ENCODE data around the gene GPATCH1. TPM values are rescaled to one million over a fixed set of nuclear protein-coding genes. Genes with fewer than 3 reads are reported as not detected.

GPATCH1 gene
- total RNA-seq, 1 donor from 2014 or later = 12.2 TPM

DNA sequence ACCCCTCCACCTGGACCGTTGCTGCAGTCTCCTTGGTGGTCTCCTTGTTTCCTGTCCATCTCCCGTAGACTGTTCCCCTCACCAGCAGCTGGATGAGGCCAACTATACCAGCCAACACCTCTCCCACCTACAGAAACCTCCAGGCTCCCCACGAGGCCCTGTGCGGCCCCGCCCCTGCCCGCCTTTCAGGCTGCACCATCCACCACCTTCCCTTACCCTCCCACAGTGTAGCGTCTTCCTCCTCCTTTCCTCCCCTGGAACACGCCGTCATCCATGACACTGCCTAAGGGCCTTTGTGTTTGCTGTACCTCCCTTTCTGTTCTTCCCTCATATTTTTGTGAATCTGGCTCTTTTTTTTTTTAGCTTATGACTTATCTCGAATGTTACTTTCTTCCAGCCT, 27.2 kb downstream of the GPATCH1 start:
- Mint-ChIP-seq H3K27me3 (no peaks in the 10 kb centered on the region), H3K27ac (no peak overlapping the region), H3K4me1 (ENCODE audit: unreplicated experiment) (no peaks in the 10 kb centered on the region), H3K4me3 (no peak overlapping the region), H3K9me3 (no peaks in the 10 kb centered on the region), H3K36me3 (no peaks in the 10 kb centered on the region)
- no peak for TF ChIP-seq CTCF (conservative IDR thresholded peaks at IDR 0.05)
- no peak for DNase-seq (ENCODE audit: extremely low spot score, unreplicated experiment)

- no peak overlapping the region for H3K27ac Mint-ChIP-seq
- peaks cover 7% of the 10 kb centered on the region for H3K36me3 Mint-ChIP-seq
- TF ChIP-seq CTCF (conservative IDR thresholded peaks at IDR 0.05) = no peak
- H3K4me3 Mint-ChIP-seq = no peak overlapping the region
- no peaks in the 10 kb centered on the region for H3K27me3 Mint-ChIP-seq
- no peak for DNase-seq (ENCODE audit: extremely low spot score, unreplicated experiment)
- no peaks in the 10 kb centered on the region for H3K4me1 Mint-ChIP-seq (ENCODE audit: unreplicated experiment)
- no peaks in the 10 kb centered on the region for H3K9me3 Mint-ChIP-seq
These were observed 29.3 kb downstream of the GPATCH1 start for GRCh38 chr19:33110137-33110910.

- H3K36me3 Mint-ChIP-seq = peaks cover 7% of the 10 kb centered on the region
- H3K27me3 Mint-ChIP-seq = no peaks in the 10 kb centered on the region
These were observed 30.6 kb downstream of the GPATCH1 start for GRCh38 chr19:33111587-33111986.

GRCh38 chr19:33114312-33114711, 33.3 kb downstream of the GPATCH1 start:
- no peak for TF ChIP-seq CTCF (conservative IDR thresholded peaks at IDR 0.05)
- Mint-ChIP-seq H3K36me3 (peaks cover 19% of the 10 kb centered on the region), H3K4me1 (ENCODE audit: unreplicated experiment) (no peaks in the 10 kb centered on the region), H3K27ac (no peak overlapping the region), H3K4me3 (no peak overlapping the region), H3K9me3 (no peaks in the 10 kb centered on the region), H3K27me3 (no peaks in the 10 kb centered on the region)
- DNase-seq (ENCODE audit: extremely low spot score, unreplicated experiment) = no peak

More at GRCh38 chr19:33111587-33111986, 30.6 kb downstream of the GPATCH1 start:
- no peak for DNase-seq (ENCODE audit: extremely low spot score, unreplicated experiment)
- Mint-ChIP-seq H3K9me3 (no peaks in the 10 kb centered on the region), H3K4me3 (no peak overlapping the region), H3K27ac (no peak overlapping the region), H3K4me1 (ENCODE audit: unreplicated experiment) (no peaks in the 10 kb centered on the region)
- no peak for TF ChIP-seq CTCF (conservative IDR thresholded peaks at IDR 0.05)

DNA sequence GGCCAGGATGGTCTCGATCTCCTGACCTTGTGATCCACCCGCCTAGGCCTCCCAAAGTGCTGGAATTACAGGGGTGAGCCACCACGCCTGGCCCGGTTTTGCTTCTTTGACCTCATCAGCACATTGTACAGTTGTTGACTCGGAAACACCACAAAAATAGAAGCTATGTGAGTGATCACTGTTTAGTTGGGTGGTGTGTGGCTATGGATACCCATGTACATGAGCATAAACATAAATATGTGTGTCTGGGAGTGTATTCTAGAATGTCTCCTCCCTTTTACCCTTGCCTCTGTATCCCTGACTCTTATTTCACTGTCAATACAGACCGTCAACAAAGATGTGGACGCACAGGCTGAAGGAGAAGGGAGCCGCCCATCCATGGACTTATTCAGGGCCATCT, 36.5 kb downstream of the GPATCH1 start:
- H3K36me3 Mint-ChIP-seq = peaks cover 19% of the 10 kb centered on the region
- no peak for TF ChIP-seq CTCF (conservative IDR thresholded peaks at IDR 0.05)

More for the DNA sequence above, 36.5 kb downstream of the GPATCH1 start:
- no peak overlapping the region for H3K27ac Mint-ChIP-seq
- no peaks in the 10 kb centered on the region for H3K4me1 Mint-ChIP-seq (ENCODE audit: unreplicated experiment)
- H3K27me3 Mint-ChIP-seq = no peaks in the 10 kb centered on the region
- H3K9me3 Mint-ChIP-seq = no peaks in the 10 kb centered on the region
- DNase-seq (ENCODE audit: extremely low spot score, unreplicated experiment) = no peak
- no peak overlapping the region for H3K4me3 Mint-ChIP-seq

Data from type B pancreatic cell (in vitro differentiated cells).